ENCODE results near the gene COIL.

Gene COIL

DNA sequence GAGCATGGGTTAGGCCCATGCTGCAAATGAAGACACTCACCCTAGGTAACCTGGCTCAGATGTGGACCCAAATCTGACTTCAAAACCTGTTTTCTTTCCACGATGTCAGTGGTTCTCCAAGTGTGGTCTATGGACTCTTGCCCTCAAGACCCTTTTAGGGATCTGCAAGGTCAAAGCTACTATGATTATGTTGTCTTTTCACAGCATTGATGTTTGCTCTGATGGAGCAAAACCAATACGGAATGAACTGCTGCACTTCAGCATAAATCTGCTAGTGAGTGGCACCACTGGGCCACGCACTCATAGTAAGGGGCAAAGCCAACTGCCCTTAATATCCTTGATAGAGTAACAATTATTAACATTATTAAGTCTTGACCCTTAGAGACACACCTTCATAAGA lies 25.4 kb downstream of the COIL start:
- DNase-seq (ENCODE audit: low read depth) = no peak

GRCh38 chr17:56934280-56934679 lies 26.6 kb downstream of the COIL start:
- DNase-seq (ENCODE audit: low read depth) = no peak

- no peak for DNase-seq (ENCODE audit: low read depth)
Observed at GRCh38 chr17:56933868-56934267, 27.0 kb downstream of the COIL start.

- no peak for DNase-seq (ENCODE audit: low read depth)
Observed at GRCh38 chr17:56933151-56933745, 27.6 kb downstream of the COIL start.

- DNase-seq (ENCODE audit: low read depth) = no peak
Observed at GRCh38 chr17:56930739-56931337, 30.0 kb downstream of the COIL start.

DNA sequence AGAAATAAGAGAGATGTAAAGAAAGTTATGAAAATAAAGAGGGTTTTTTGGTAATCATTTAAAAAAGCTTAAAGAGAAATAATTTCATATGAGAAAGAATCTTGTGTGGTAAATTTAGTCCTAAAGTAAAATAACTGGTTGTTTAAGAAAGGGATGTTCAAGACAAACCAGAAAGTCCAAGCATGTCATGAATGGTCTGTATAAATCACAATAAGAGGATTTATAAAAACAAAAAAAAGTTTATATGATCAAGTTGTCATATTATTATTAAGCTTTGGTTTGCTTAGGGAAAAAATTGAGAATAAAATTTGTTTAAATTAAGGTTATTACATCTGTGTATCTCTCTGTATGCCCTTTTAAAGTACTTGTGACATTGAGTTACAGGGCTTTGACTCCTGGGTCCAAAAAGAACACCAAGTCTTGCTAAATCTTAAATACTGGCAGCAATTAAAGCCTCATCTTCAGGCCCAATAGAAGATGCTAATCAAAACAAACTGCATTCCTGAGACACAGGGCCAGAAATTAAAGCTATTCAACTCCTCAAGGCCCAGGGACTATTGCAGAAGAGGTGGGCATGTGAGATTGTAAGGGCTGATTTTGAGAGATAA lies 31.4 kb downstream of the COIL start:
- no peak for DNase-seq (ENCODE audit: low read depth)

DNA sequence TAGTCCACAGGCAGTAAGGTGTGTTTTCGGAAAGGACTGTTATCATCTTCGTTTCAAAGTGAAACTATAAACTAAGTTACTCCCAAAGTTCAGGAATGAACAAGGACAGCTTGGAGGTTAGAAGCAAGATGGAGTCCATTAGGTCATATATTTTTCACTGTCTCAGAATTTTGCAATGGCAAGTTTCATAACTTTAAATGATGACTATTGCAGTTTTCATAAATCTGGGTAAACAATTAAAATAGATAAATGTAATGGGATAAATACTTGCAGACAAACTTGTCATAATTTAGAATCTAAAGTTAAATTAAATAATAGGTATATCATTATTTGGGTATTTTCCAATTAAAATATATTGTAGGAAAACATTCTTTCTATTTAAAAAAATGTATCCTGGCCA lies 32.3 kb downstream of the COIL start:
- DNase-seq (ENCODE audit: low read depth) = no peak

DNA sequence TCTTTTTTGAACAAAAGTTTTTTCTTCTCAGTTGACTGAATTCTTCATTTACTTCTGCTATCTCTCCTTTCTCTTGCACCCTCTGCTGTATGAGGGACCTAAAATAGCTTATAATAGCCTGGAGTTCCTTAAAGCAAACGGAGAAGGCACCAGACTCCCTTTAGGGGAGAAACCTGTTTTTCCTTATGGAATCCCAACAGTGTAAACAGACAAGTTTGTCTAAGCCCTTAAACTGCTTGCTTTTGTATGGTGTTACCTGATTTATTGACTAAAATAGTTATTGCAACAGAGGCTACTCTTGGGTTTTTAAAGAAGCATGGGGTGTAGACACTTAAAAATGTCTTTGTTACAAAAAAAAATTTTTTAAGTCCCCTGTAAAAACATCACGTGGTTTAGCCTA lies 34.1 kb downstream of the COIL start:
- no peak for DNase-seq (ENCODE audit: low read depth)

DNA sequence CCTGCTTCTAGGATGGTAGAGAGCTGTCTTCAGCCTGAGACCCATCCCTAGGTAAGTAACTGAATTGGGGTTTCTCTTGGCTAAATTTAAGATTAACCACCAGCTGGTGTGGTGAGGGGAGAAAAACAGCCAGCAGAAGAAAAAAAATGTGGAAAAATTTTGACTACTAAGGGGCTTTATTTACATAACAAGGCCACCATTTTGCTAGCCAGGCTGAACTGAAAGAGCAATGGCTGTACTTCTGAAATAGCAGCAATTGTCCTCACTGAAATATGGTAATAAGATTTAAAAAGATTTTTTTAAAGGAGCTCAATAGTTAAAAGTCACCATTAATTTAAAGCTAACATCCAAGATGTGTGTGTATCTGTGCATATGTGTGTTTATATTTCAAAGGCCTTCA lies 34.6 kb downstream of the COIL start:
- no peak for DNase-seq (ENCODE audit: low read depth)

DNA sequence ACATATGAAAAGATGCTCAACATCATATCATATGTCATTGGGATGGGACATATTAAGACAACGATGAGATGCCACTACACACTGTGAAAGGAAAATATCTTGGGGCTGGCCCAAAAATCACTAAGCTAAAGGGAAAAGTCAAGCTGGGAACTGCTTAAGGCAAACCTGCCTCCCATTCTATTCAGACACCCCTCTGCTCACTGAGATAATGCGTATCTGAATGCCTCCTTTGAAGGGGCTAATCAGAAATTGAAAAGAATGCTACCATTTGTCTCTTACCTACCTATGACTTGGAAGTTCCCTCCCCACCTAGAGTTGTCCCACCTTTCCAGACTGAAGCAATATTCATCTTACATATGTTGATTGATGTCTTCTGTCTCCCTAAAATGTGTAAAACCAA lies 35.8 kb downstream of the COIL start:
- DNase-seq (ENCODE audit: low read depth) = no peak

- no peak for DNase-seq (ENCODE audit: low read depth)
Observed at GRCh38 chr17:56919717-56920116, 41.1 kb downstream of the COIL start.

DNA sequence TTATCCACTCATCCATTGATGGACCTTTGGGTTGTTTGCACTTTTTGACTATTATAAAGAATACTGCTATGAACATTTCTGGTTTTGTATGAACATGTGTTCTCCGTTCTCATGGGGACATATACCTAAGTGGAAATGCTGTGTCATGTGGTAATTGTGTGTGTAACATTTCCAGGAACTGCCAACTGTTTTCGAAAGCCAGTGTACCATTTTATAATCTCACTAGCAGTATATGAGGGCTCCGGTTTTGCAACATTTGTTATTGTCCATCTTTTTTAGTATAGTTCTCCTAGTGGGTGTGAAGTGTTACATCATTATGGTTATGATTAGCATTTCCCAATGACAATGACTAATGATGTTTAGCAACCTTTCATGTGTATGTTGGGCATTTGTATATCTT lies 41.9 kb downstream of the COIL start:
- no peak for DNase-seq (ENCODE audit: low read depth)

GRCh38 chr17:56917559-56918296 lies 43.1 kb downstream of the COIL start:
- no peak for DNase-seq (ENCODE audit: low read depth)

DNA sequence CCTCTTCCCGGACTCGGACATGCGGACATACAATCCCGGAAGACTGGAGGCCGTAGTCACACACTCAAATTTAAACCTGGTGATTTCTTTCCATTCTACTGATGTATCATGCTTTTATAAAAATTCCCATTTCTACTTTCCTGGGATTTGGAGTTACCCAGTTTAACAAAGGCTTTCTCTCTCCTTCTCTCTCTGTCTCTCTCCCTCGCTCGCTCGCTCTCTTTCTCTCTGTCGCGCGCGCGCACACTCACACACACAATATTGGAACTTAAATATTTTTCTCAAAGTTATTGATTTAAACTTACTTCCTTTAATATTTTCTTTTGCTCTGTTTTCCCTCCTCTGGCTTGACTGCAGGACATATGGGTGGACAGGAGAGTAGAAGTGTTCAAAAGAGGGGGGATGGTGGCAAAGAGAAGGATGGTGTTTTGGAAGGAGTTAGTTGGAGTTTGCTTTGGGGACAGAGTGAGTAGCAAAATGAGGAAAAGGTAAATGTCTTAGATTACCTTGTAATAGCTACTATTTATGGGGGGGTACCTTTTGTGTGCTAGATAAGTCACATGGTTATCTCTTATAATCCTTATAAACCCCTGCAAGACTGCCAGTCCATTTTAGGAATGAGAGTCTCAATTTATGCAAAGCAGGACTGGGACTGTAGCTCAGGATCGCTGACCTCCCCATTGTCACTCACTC lies 46.1 kb downstream of the COIL start:
- no peak for DNase-seq (ENCODE audit: low read depth)

DNA sequence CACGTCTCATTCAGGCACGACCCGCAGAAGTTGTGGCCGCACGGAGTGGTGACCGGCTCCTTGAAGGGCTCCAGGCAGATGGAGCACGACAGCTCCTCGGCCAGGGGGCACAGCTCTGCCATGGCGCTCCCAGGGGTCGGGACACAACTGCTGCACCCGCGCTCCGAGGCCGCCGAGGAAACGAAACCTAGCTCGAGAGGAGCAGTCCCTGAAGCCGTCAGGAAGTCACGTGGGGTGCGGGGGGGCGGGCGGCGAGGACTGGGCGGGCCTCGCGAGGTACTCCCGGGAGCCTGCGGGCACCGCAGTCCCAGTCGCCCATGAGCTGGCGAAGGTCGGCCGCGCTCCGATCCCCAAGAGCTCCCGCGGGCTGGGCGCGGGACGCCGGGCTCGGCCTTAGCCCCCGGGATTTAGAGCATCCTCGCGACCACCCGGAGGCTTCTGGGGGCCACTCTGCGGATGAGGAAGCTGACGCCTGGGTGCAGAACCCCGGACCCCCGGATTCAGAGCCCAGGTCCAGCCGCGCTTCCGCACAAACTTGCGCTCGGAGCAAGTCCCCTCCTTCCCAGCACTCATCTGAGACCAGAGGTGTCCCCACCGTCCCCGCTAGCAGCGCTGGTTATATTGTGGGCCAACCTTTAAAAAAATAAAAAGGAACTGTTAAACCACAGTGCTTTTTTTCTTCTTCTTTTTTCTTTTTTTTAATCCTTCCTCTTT lies 46.8 kb downstream of the COIL start, which contains the start of gene TRIM25:
Gene TRIM25, minus strand, starts transcription at position 183 of the 714 bp plus-strand sequence. Its CDS starts 61 bp downstream, at position 122.
- peak; percentile 77 for DNase-seq (ENCODE audit: low read depth)

GRCh38 chr17:56913353-56913866 lies 47.4 kb downstream of the COIL start:
- no peak for DNase-seq (ENCODE audit: low read depth)

- no peak for DNase-seq (ENCODE audit: low read depth)
Observed at GRCh38 chr17:56913000-56913311, 47.9 kb downstream of the COIL start.

DNA sequence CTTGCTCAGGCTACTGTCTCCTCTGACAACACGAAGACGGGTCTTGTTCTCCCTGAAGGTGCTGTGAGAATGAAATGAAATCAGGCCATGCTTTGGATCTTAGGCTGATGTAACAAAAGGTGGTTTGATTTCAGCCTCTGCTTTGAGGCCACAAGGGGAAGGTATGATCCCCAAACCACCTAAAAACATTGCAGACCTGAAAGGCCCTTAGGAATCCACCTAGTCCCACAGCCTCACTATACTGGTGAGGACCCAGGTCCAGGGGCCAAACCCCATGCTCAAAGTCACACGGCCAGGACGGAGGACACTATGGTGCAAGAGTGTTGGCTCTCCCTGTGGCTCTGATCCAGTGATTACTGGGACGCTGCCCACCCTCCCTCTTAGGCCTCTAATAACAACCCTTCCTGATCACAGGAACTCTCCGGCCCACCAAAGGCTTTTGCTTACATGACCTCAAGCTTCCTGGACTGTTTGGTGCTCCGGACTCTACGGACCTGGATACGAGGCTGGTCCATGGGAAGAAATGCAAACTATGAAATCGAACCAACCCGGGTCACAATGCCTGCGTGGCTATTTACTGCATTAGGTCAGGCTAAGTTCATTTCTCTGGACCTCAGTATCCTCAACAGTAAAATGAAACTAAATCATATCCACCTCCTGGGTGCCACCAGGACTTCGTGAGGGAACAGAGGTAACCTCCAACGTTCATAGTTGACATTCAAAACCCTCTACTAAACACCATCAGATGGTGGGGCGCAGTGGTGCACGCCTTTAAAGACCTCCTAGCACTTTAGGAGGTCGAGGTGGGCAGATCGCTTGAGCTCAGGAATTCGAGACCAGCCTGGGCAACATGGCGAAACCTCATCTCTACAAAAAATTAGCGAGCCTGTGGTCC lies 48.5 kb downstream of the COIL start:
- DNase-seq (ENCODE audit: low read depth) = no peak

DNA sequence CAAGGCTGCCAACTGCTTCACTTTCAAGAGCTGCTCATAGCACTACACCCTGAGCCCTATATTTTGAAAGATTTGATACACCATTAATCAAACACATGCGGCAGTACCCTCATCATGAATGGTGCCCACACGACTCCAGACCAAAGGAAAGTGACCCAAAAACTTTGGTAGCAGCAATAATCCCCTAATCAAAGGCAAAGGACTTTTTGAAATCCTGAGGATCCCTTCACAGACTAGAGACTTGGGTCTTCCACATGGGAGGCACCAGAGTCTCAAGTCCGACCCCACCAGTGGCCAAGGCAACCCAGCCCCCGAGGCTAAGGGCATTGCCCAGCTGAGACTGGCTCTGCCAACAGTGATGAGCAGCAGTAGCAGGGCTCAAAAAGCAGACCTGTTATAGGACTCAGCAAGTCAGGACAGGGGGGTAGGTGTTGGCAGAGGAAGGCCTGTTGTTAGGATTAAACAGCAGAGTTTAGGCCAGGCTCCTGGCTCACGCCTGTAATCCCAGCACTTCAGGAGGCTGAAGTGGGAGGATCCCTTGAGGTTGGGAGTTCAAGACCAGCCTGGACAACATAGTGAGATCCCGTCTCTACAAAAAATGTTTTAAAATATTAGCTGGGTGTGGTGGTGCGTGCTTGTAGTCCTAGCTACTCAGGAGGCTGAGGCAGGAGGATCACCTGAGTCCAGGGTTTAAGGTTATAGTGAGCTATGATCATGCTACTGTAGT lies 50.2 kb downstream of the COIL start:
- DNase-seq (ENCODE audit: low read depth) = no peak
